Body of pancreas (tissue), 4 donors: Measurements from ENCODE around the gene AOAH.

Source experiments
- POLR2A ChIP-seq, 3 donors: fragments of 450-650 bp; IDR thresholded peaks; one replicate each; pipeline ENCODE4 v1.6.1; 2016; ENCODE audit warnings: antibody characterized with exemption in 3 of 3, mild to moderate bottlenecking in 2 of 3
- TF ChIP-seq, protein P1 (sequence below), 7 experiments: fragments of 450-650 bp in 4 of 7; fragments of 200-600 bp in 3 of 7; sonication (generic) in 3 of 7; IDR thresholded peaks; one replicate each; pipeline ENCODE4 v1.5.1; 2016 to 2019; ENCODE audit warnings: antibody characterized with exemption in 7 of 7

- TF ChIP-seq, protein P1, sequence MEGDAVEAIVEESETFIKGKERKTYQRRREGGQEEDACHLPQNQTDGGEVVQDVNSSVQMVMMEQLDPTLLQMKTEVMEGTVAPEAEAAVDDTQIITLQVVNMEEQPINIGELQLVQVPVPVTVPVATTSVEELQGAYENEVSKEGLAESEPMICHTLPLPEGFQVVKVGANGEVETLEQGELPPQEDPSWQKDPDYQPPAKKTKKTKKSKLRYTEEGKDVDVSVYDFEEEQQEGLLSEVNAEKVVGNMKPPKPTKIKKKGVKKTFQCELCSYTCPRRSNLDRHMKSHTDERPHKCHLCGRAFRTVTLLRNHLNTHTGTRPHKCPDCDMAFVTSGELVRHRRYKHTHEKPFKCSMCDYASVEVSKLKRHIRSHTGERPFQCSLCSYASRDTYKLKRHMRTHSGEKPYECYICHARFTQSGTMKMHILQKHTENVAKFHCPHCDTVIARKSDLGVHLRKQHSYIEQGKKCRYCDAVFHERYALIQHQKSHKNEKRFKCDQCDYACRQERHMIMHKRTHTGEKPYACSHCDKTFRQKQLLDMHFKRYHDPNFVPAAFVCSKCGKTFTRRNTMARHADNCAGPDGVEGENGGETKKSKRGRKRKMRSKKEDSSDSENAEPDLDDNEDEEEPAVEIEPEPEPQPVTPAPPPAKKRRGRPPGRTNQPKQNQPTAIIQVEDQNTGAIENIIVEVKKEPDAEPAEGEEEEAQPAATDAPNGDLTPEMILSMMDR (IDR thresholded peaks at IDR 0.05), result no peak
- no peak for TF ChIP-seq POLR2A (IDR thresholded peaks at IDR 0.05)
These were observed 129.8 kb downstream of the AOAH start for GRCh38 chr7:36594445-36594844.
